Measurements from ENCODE around the gene SLC26A9.

SLC26A9 gene

GRCh38 chr1:205948039-205948438, 4.8 kb upstream of the SLC26A9 start:
- no peaks in the 10 kb centered on the region for H3K36me3 ChIP-seq (ENCODE audit: insufficient read depth, low read length)
- H3K9ac ChIP-seq (ENCODE audit: low read depth, low read length): no peak overlapping the region
- H3K9me3 ChIP-seq (ENCODE audit: control insufficient read depth, insufficient read depth, low read length): no peaks in the 10 kb centered on the region
- H3K4me1 ChIP-seq (ENCODE audit: insufficient read depth, low read length): no peaks in the 10 kb centered on the region; the same call in 1 of the 2 replicates

GRCh38 chr1:205947024-205947423, 3.8 kb upstream of the SLC26A9 start:
- Histone ChIP-seq H3K4me1 (ENCODE audit: insufficient read depth, low read length) (no peaks in the 10 kb centered on the region; the same call in 1 of the 2 replicates), H3K9me3 (ENCODE audit: control insufficient read depth, insufficient read depth, low read length) (no peaks in the 10 kb centered on the region)

GRCh38 chr1:205945069-205945468, 1.8 kb upstream of the SLC26A9 start:
- Histone ChIP-seq H3K9ac (ENCODE audit: low read depth, low read length) (no peak overlapping the region), H3K4me1 (ENCODE audit: insufficient read depth, low read length) (peaks cover 6% of the 10 kb centered on the region), H3K36me3 (ENCODE audit: insufficient read depth, low read length) (no peaks in the 10 kb centered on the region), H3K9me3 (ENCODE audit: control insufficient read depth, insufficient read depth, low read length) (no peaks in the 10 kb centered on the region)

More at GRCh38 chr1:205947024-205947423, 3.8 kb upstream of the SLC26A9 start:
- Histone ChIP-seq H3K36me3 (ENCODE audit: insufficient read depth, low read length) (no peaks in the 10 kb centered on the region), H3K9ac (ENCODE audit: low read depth, low read length) (no peak overlapping the region)

- Histone ChIP-seq H3K9me3 (ENCODE audit: control insufficient read depth, insufficient read depth, low read length) (no peaks in the 10 kb centered on the region), H3K4me1 (ENCODE audit: insufficient read depth, low read length) (peaks cover 10% of the 10 kb centered on the region), H3K36me3 (ENCODE audit: insufficient read depth, low read length) (no peaks in the 10 kb centered on the region), H3K9ac (ENCODE audit: low read depth, low read length) (no peak overlapping the region)
These were observed 1.3 kb upstream of the SLC26A9 start for GRCh38 chr1:205944525-205944924.

GRCh38 chr1:205942631-205943159, 561 bp downstream of the SLC26A9 start:
- H3K36me3 ChIP-seq (ENCODE audit: insufficient read depth, low read length): no peaks in the 10 kb centered on the region
- no peaks in the 10 kb centered on the region for H3K9me3 ChIP-seq (ENCODE audit: control insufficient read depth, insufficient read depth, low read length)
- H3K4me1 ChIP-seq (ENCODE audit: insufficient read depth, low read length): peaks cover 16% of the 10 kb centered on the region
- no peak overlapping the region for H3K9ac ChIP-seq (ENCODE audit: low read depth, low read length)

GRCh38 chr1:205940710-205941109, 2.5 kb downstream of the SLC26A9 start:
- Histone ChIP-seq H3K9ac (ENCODE audit: low read depth, low read length) (no peak overlapping the region), H3K36me3 (ENCODE audit: insufficient read depth, low read length) (no peaks in the 10 kb centered on the region), H3K9me3 (ENCODE audit: control insufficient read depth, insufficient read depth, low read length) (no peaks in the 10 kb centered on the region), H3K4me1 (ENCODE audit: insufficient read depth, low read length) (peaks cover 25% of the 10 kb centered on the region)

- Histone ChIP-seq H3K9me3 (ENCODE audit: control insufficient read depth, insufficient read depth, low read length) (no peaks in the 10 kb centered on the region), H3K36me3 (ENCODE audit: insufficient read depth, low read length) (no peaks in the 10 kb centered on the region), H3K9ac (ENCODE audit: low read depth, low read length) (no peak overlapping the region), H3K4me1 (ENCODE audit: insufficient read depth, low read length) (peaks cover 25% of the 10 kb centered on the region)
These were observed 3.4 kb downstream of the SLC26A9 start for GRCh38 chr1:205939690-205940330.

- Histone ChIP-seq H3K36me3 (ENCODE audit: insufficient read depth, low read length) (no peaks in the 10 kb centered on the region), H3K9me3 (ENCODE audit: control insufficient read depth, insufficient read depth, low read length) (no peaks in the 10 kb centered on the region), H3K4me1 (ENCODE audit: insufficient read depth, low read length) (peaks cover 34% of the 10 kb centered on the region), H3K9ac (ENCODE audit: low read depth, low read length) (no peak overlapping the region)
These were observed 4.6 kb downstream of the SLC26A9 start for GRCh38 chr1:205938682-205939081.

GRCh38 chr1:205936846-205937586, 6.2 kb downstream of the SLC26A9 start:
- Histone ChIP-seq H3K36me3 (ENCODE audit: insufficient read depth, low read length) (no peaks in the 10 kb centered on the region), H3K9ac (ENCODE audit: low read depth, low read length) (no peak overlapping the region), H3K4me1 (ENCODE audit: insufficient read depth, low read length) (peaks cover 46% of the 10 kb centered on the region), H3K9me3 (ENCODE audit: control insufficient read depth, insufficient read depth, low read length) (no peaks in the 10 kb centered on the region)

GRCh38 chr1:205936311-205936710, 6.9 kb downstream of the SLC26A9 start:
- no peaks in the 10 kb centered on the region for H3K9me3 ChIP-seq (ENCODE audit: control insufficient read depth, insufficient read depth, low read length)
- peaks cover 46% of the 10 kb centered on the region for H3K4me1 ChIP-seq (ENCODE audit: insufficient read depth, low read length)
- H3K9ac ChIP-seq (ENCODE audit: low read depth, low read length): no peak overlapping the region
- no peaks in the 10 kb centered on the region for H3K36me3 ChIP-seq (ENCODE audit: insufficient read depth, low read length)

GRCh38 chr1:205935869-205936268, 7.4 kb downstream of the SLC26A9 start:
- Histone ChIP-seq H3K9ac (ENCODE audit: low read depth, low read length) (no peak overlapping the region), H3K9me3 (ENCODE audit: control insufficient read depth, insufficient read depth, low read length) (no peaks in the 10 kb centered on the region), H3K36me3 (ENCODE audit: insufficient read depth, low read length) (no peaks in the 10 kb centered on the region), H3K4me1 (ENCODE audit: insufficient read depth, low read length) (peaks cover 46% of the 10 kb centered on the region)

- Histone ChIP-seq H3K36me3 (ENCODE audit: insufficient read depth, low read length) (no peaks in the 10 kb centered on the region), H3K4me1 (ENCODE audit: insufficient read depth, low read length) (peaks cover 38% of the 10 kb centered on the region), H3K9ac (ENCODE audit: low read depth, low read length) (no peak overlapping the region), H3K9me3 (ENCODE audit: control insufficient read depth, insufficient read depth, low read length) (no peaks in the 10 kb centered on the region)
These were observed 8.5 kb downstream of the SLC26A9 start for GRCh38 chr1:205934788-205935187.

GRCh38 chr1:205933671-205934618, 9.3 kb downstream of the SLC26A9 start:
- no peaks in the 10 kb centered on the region for H3K9me3 ChIP-seq (ENCODE audit: control insufficient read depth, insufficient read depth, low read length)
- H3K36me3 ChIP-seq (ENCODE audit: insufficient read depth, low read length): no peaks in the 10 kb centered on the region

GRCh38 chr1:205932776-205933175, 10.5 kb downstream of the SLC26A9 start:
- H3K36me3 ChIP-seq (ENCODE audit: insufficient read depth, low read length): no peaks in the 10 kb centered on the region
- H3K9me3 ChIP-seq (ENCODE audit: control insufficient read depth, insufficient read depth, low read length): no peaks in the 10 kb centered on the region
- peaks cover 31% of the 10 kb centered on the region for H3K4me1 ChIP-seq (ENCODE audit: insufficient read depth, low read length)
- H3K9ac ChIP-seq (ENCODE audit: low read depth, low read length): no peak overlapping the region

More at GRCh38 chr1:205933671-205934618, 9.3 kb downstream of the SLC26A9 start:
- H3K9ac ChIP-seq (ENCODE audit: low read depth, low read length): no peak overlapping the region
- H3K4me1 ChIP-seq (ENCODE audit: insufficient read depth, low read length): peaks cover 31% of the 10 kb centered on the region
